GM21515 (cell line): ENCODE measurements around the gene FGF19.

Experiments used
- ATAC-seq: cut with Tn5 transposase; IDR thresholded peaks from one replicate; pipeline ENCODE4 v1.9.1; 2021; ENCODE audit not compliant: unreplicated experiment

Gene FGF19

DNA sequence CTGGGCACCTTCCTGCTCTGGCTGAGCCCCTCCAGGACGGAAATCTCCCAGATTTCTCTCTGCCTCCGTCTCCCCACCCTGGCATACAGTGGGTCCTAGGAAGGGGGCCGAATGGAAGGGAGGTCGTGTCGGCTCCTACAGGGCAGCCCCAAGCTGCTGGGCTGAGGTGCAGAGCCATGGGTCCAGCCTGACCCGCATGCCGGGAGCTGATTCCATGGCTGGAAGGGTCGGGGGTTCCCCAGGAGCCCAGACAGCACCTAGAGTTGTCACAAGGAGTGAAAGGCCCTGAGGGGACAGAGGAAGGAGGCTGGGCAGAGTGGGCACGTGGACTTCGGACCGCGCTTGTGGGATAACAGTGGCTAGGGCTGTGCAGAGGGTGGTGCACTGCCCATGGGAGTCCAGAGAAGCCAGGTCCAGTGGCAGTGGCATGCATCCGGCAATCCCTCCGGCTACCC, 46.3 kb downstream of the FGF19 start:
- no peak for ATAC-seq

DNA sequence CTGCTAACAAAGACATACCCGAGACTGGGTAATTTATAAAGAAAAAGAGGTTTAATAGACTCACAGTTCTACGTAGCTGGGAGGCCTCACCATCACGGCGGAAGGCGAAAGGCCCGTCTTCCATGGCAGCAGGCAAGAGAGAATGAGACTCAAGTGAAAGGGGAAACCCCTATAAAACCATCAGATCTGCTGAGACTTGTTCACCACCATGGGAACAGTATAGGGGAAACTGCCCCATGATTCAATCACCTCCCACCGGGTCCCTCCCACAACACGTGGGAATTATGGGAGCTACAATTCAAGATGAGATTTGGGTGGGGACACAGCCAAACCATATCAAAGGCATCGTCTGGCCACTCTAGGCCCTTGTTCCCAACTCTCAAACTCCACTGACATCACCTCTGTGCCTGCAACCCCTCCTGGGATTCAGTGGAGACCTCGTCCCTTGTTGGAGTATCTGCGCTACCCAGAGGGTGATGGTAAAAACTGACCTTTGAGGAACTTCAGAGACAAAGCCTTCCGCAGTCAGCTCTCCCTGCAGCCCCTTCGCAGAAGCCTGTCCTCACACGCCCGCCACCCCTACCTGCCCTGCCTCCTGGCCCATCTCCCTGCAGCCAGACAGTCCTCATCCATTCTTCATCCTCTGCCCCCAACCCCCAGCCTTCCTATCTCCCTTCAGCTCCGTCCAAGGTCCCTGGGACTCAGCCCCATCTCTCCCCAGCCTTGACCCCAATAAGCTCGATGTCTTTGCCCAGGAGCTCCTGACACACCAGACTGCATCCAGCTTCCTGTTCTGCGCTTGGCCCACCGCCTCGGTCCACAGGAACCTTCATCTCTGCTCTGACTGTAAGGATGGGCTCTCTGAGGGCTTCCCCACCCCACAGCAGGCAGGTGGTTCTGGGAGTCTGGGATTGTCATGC, 47.0 kb downstream of the FGF19 start:
- ATAC-seq: no peak

DNA sequence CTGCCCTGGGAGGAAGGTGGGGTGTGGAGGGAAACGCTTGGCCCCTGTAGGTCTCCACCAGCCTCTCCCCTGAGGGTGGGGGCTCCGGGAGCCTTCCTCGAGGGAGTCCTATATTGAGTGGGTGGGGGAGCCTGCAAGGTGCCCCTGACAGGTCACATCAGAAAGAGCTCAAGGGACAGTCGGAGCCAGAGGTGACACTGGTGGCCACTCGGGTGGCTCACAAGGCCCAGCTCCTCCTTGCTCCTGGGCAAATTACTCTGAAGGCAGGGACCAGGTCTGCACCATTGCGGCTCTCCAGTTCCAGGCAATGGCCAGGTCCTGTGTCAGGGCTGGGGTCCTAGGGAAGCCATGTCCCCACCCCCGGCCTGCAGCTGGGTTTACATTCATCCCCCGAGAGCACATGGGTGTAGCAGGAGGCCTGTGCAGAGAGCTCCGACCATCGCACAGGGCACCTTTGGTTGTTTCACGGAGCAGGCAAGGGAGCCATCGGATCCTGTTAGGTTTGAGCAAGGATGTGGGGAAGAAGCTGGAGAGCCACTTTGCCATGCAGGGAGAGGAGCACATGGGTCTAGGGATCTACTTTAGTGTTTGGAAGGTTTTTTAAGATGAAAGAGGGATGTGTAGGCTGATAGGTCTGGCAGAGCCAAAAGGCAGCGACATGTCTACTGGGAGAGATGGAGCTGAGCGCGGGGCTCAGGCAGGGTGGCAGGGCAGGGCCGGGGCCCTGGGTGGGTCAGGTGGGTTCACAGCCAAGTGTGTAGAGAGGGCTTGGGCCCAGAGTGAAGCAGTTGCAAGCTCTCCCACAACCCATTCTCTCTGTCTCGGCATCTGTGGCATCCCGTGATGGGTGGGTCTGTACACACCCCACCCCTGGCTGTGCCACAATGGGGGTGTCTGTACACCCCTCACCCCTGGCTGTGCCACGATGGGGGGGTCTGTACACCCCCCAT, 48.1 kb downstream of the FGF19 start:
- ATAC-seq: no peak

DNA sequence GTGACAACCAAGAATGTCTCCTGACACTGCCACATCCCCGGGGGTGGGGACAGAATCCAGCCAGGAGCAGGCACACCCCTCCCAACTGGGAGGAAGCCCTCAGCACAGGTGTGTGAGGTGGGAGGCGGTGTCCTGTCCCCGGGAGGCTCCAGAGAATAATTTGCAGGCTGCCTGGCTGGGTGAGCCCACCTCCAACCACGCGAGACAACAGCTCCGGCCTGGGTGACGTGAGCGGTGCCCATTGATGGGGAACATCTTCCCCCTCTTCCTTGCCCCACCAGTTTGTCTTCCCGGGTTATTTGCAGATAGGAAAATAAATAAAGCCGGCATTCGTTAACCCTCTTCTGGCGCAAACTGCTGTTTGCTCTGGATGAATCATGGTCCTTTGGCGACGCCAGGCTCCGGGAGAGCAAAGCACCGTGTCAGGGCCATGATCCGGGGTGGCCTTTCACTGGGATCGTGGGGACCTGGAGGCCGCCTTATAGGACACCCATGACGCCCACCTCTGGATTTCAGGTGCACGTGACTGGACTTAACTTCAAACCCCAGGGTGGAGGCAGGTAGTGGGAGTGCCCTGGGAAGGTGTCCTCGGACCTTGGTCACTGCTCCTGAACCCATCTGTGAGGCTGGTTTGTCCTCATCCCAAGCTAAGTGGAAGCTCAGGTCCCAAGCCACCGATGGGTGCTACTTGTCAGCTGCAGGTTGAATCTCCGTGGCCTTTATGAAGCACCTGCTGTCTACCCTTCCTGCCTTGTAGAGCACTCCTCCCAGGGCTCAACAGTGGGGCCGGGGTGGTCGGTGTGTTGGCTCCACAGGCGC, 49.0 kb downstream of the FGF19 start:
- no peak for ATAC-seq

DNA sequence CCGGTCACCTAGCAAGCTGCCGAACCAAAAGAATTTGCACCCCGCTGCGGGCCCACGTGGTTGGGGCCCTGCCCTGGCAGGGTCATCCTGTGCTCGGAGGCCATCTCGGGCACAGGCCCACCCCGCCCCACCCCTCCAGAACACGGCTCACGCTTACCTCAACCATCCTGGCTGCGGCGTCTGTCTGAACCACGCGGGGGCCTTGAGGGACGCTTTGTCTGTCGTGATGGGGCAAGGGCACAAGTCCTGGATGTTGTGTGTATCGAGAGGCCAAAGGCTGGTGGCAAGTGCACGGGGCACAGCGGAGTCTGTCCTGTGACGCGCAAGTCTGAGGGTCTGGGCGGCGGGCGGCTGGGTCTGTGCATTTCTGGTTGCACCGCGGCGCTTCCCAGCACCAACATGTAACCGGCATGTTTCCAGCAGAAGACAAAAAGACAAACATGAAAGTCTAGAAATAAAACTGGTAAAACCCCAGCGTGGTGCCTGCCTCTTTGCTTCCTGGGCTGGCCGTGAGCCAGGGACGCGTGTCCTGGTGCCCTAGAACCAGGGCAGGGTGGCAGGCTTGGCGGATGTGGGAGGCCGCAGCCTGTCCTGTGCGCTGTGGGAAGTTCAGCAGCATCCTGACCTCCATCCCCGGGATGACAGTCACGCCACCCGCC, 49.7 kb downstream of the FGF19 start:
- ATAC-seq: no peak

DNA sequence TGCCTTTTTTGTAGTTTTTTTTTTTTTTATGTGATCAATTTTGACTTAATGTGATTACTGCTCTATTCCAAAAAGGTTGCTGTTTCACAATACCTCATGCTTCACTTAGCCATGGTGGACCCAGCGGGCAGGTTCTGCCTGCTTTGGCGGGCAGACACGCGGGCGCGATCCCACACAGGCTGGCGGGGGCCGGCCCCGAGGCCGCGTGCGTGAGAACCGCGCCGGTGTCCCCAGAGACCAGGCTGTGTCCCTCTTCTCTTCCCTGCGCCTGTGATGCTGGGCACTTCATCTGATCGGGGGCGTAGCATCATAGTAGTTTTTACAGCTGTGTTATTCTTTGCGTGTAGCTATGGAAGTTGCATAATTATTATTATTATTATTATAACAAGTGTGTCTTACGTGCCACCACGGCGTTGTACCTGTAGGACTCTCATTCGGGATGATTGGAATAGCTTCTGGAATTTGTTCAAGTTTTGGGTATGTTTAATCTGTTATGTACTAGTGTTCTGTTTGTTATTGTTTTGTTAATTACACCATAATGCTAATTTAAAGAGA, 50.3 kb downstream of the FGF19 start:
- no peak for ATAC-seq

DNA sequence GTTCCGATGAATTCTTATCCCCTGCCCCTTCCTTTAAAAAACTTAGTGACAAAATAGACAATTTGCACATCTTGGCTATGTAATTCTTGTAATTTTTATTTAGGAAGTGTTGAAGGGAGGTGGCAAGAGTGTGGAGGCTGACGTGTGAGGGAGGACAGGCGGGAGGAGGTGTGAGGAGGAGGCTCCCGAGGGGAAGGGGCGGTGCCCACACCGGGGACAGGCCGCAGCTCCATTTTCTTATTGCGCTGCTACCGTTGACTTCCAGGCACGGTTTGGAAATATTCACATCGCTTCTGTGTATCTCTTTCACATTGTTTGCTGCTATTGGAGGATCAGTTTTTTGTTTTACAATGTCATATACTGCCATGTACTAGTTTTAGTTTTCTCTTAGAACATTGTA, 50.8 kb downstream of the FGF19 start:
- ATAC-seq: no peak

DNA sequence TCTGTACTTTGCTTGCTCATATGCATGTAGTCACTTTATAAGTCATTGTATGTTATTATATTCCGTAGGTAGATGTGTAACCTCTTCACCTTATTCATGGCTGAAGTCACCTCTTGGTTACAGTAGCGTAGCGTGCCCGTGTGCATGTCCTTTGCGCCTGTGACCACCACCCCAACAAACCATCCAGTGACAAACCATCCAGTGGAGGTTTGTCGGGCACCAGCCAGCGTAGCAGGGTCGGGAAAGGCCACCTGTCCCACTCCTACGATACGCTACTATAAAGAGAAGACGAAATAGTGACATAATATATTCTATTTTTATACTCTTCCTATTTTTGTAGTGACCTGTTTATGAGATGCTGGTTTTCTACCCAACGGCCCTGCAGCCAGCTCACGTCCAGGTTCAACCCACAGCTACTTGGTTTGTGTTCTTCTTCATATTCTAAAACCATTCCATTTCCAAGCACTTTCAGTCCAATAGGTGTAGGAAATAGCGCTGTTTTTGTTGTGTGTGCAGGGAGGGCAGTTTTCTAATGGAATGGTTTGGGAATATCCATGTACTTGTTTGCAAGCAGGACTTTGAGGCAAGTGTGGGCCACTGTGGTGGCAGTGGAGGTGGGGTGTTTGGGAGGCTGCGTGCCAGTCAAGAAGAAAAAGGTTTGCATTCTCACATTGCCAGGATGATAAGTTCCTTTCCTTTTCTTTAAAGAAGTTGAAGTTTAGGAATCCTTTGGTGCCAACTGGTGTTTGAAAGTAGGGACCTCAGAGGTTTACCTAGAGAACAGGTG, 51.8 kb downstream of the FGF19 start:
- ATAC-seq: no peak

DNA sequence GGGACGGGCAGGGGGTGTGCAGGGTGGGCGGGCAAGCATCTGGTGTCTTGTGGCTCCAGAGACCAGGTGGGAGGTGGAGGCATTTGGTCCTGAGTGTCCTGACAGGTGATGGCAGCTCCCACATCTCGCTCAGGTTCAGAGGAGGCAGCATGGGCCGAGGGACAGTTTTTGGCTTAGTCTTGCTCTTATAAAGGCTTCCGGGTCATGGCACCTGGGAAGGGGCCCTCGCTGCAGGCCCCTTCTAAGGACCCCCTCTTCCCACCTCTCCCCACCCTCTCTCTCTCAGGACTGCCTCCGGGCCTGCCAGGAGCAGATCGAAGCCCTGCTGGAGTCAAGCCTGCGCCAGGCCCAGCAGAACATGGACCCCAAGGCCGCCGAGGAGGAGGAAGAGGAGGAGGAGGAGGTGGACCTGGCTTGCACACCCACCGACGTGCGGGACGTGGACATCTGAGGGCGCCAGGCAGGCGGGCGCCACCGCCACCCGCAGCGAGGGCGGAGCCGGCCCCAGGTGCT, 52.9 kb downstream of the FGF19 start:
- ATAC-seq: no peak

DNA sequence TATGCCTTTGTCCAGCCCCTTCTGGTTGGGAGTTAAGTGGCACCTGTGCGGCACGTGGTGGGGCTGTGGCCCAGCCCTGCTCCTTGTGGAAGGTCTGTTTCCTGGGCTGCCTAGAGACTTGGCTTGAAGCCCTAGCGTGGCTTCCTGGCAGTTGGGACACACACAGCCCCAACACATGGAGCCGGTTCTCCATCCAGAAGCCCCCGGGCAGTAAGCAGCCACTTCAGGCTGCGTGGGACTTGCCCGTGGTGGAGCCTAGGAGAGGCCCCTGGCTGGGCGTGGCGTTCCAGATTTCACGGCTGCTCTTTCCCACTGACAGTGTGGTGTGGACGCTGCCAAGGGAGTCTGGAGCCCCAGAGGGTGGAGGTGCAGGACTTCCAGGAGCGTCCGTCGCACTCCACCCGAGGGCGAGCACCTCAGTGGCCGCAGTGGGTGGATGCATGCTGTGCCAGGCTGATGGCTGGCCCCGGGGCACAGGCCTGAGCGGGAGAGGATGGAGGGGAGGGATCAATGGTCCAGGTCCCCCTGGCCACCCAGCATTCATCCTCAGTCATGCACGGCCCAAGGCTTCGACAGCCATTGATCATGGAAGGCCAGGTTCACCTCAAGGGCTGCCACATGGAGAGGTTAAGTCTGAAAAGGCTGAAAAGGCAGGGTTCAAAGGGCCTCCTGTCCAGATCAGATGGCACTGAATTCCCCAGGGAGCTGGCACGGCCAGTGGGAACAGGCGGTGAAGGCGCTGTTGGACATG, 53.6 kb downstream of the FGF19 start:
- ATAC-seq: no peak

DNA sequence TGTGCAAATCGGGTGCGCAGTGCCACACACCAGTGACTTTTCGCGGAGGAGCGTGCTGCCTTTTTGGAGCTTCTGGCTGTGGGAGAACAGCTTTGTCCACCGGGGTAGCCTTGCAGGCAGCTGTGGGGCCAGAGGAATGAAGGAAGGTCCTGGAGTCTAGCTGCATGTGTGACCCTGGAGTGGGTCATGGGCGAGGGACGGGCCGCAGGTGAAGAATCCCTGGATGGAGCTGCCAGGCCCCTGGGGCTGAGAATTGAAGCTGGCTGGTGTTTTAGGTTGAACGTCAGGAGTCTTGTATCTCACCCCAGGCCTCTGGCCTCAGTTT, 54.3 kb downstream of the FGF19 start:
- ATAC-seq: no peak

DNA sequence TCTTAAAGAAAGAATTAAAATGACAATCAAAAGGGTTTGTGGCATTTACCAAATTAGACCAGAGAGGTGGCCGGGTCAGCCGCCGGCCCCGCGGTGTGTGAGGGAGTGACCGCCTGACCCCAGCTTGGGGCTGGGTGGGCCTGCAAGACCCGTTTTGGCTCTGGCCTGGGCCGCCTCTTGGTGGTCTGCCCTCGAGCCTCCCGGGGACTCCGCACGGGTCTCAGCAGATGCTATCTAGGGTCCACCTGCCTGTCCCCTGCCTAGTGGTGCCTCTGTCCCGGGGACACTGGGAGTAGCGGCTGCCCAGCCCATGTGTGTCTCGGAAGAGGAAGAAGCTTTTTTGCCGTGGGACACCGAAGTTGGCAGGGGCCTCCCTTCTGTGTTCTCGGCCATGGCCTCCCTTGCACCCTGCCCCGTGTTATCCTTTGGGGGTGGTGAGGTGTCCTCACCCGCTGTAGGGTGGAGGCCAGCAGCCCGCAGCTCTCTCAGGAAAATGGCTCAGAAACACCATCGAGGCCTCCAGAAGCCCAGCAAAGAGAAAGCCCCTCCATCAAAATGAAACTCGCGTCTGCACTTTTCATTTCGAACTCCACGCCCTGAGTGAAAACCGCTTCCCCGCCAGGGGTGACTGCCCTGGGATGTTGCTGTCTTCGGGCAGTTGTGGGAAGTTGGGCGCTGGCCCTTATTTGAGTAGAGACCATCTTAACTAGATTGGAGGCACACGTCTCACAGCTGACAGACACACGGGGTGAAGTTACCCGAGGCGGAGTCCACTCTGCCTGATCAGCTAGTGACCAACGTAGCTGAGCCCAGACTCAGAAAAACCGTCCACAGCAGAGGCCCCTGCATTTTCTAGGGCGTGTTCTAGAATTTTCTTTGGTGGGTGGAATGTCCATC, 54.9 kb downstream of the FGF19 start:
- ATAC-seq: no peak
